ENCODE data around the gene CASP5.

DNA sequence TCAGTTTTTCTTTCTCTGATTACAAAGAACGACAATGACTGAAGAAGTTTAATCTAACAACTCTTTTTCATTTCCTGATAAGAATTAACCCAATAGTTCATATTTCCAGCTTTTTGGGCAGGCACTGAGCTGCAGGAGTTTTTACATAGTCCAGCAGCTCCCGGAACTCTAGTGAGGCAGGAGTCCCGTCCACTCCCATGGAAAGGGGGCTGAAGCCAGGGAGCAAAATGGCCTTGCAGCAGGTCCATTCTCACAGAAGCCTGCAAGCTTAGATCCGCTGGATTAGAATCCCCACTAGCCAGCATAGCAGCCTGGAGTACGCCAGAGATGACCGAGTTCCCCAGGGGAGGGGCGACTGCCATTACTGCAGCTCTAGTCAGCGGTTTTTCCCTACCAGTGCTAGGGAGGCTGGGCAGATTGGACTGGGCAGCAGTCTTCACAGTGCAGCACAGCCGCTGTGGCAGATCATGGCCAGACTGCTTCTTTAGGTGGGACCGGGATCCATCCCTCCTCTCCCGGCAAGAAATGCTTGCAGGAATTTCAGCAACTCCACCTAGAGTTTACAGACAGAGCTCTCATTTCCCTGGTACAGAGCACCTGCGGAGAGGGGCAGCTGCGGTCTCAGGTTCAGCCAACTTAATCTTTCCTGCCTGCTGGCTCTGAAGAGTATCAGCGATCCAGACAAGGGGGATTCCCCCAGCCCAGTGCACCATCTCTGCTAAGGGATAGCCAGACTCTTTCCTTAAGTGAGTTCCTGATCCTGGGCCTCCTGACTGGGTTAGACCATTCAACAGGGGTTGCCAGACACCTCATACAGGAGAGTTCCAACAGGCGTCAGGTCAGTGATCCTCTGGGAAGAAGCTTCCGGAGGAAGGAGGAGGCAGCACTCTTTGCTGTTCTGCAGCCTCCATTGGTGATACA lies 53.9 kb downstream of the CASP5 start:
- TF ChIP-seq CTCF (IDR thresholded peaks at IDR 0.05; ENCODE audit: low read depth, low read length) (no peak), EZH2phosphoT487 (IDR thresholded peaks at IDR 0.05; ENCODE audit: low read depth) (no peak)
